Stomach (tissue), 9 donors: ENCODE data around the gene LRRC8B. TPM values are rescaled to one million over a fixed set of nuclear protein-coding genes. Genes with fewer than 3 reads are reported as not detected.
"Not testable (repeated sequence)": the region's sequence is repeated elsewhere in the genome, so short reads cannot be mapped to it uniquely, and the experiment has no call there.

Experiments used
- DNase-seq, 2 donors: peaks; one replicate each; pipeline versions ENCODE4 v3.0.0 to v3.0.0-alpha.2; 2013 to 2019
- H3K27ac ChIP-seq, 5 donors: fragments of 200-600 bp in 4 of 5; sonication (generic) in 4 of 5; one replicate each; pipeline ENCODE4 v1.5.1; 2013 to 2019; ENCODE audit warnings: mild to moderate bottlenecking in 1 of 5, moderate library complexity in 1 of 5
- H3K27me3 ChIP-seq, 3 donors: fragments of 200-600 bp; sonication (generic); one replicate each; pipeline ENCODE4 v1.5.1; 2017 to 2019; ENCODE audit warnings: mixed run types in 1 of 3
- H3K36me3 ChIP-seq, 4 donors: fragments of 200-600 bp; sonication (generic); 1 replicate in 3 of 4; 2 replicates in 1 of 4; pipeline ENCODE4 v1.5.1; 2016 to 2019
- H3K4me1 ChIP-seq, 4 donors: fragments of 200-600 bp; sonication (generic); one replicate each; pipeline ENCODE4 v1.5.1; 2016 to 2019
- H3K4me3 ChIP-seq, 4 donors: fragments of 200-600 bp; sonication (generic) in 3 of 4; one replicate each; pipeline ENCODE4 v1.5.1; 2016 to 2019; ENCODE audit warnings: mild to moderate bottlenecking in 1 of 4
- H3K9me3 ChIP-seq, 4 donors: fragments of 200-600 bp; sonication (generic); one replicate each; pipeline ENCODE4 v1.5.1; 2016 to 2019
- CTCF ChIP-seq, 7 experiments: fragments of 450-650 bp in 4 of 7; fragments of 200-600 bp in 3 of 7; sonication (generic) in 3 of 7; IDR thresholded peaks; one replicate each; pipeline ENCODE4 v1.5.1; 2016 to 2019; ENCODE audit warnings: antibody characterized with exemption in 7 of 7, control low read depth in 2 of 7, mild to moderate bottlenecking in 1 of 7
- EP300 ChIP-seq: sonication (generic); formaldehyde crosslinking; IDR thresholded peaks from one replicate; pipeline ENCODE4 v1.6.1; 2017; ENCODE audit warnings: antibody characterized with exemption
- POLR2A ChIP-seq, 4 donors: fragments of 450-650 bp; IDR thresholded peaks; one replicate each; pipeline ENCODE4 v1.6.1; 2016; ENCODE audit warnings: antibody characterized with exemption in 4 of 4, control low read depth in 2 of 4, mild to moderate bottlenecking in 1 of 4, moderate library complexity in 1 of 4
- POLR2AphosphoS5 ChIP-seq, 3 donors: sonication (generic); formaldehyde crosslinking; IDR thresholded peaks; one replicate each; pipeline ENCODE4 v1.6.1; 2016; ENCODE audit warnings: antibody characterized with exemption in 3 of 3
- WGBS, 5 donors: extraction: QIAGEN DNeasy Blood & Tissue Kit in 3 of 5; methylation state at CpG; one replicate each; pipeline versions ENCODE4 v1.1.5 to v1.1.7; 2013 to 2018; 5-methylcytosine and 5-hydroxymethylcytosine counted together
- intact Hi-C: fragments of 100-400 bp; cut with DNase I; formaldehyde crosslinking; loops from one replicate; pipeline ENCODE4 v1.15.1; 2023; ENCODE audit warnings: low total_unique reads
- polyA plus RNA-seq, 3 donors: library from polyadenylated mRNA; stranded (reverse); fragments of 200-250 nt; gene quantifications; one replicate each; pipeline ENCODE4 v1.2.3, GENCODE V29; 2013
- total RNA-seq, 5 donors: library from RNA; depleted of rRNA; stranded (reverse); fragments of >200 nt; gene quantifications; one replicate each; pipeline versions ENCODE4 v1.1.0 to v1.2.3, GENCODE V29; 2014 to 2016
- donor health status: healthy with polysubstance abuse.
- donor health status: Bipolar disorder and iron deficiency.
- donor health status: healthy.

LRRC8B gene
- total and polyA plus RNA-seq, 8 donors = 1.2 to 27.4 (median 7.1) TPM

GRCh38 chr1:89502895-89503294 lies 21.7 kb upstream of the LRRC8B start:
- TF ChIP-seq POLR2AphosphoS5 (IDR thresholded peaks at IDR 0.05) = no peak
- TF ChIP-seq EP300 = no peak
- no peak for TF ChIP-seq POLR2A (IDR thresholded peaks at IDR 0.05)
- TF ChIP-seq CTCF (IDR thresholded peaks at IDR 0.05) = no peak
- 63 to 76% (median 73%) methylated on average over 1 of the region's 1 CpG for WGBS, 5 donors
- H3K36me3 ChIP-seq = no peaks in the 10 kb centered on the region
- no peaks in the 10 kb centered on the region for H3K4me1 ChIP-seq
- DNase-seq = no peak
- H3K9me3 ChIP-seq = peaks cover 0 to under 1% (median 0%) of the 10 kb centered on the region in 4 donors
- intact Hi-C loops = no loop called here
- H3K4me3 ChIP-seq = no peak overlapping the region
- H3K27me3 ChIP-seq = no peaks in the 10 kb centered on the region
- H3K27ac ChIP-seq = no peak overlapping the region

GRCh38 chr1:89503690-89504089 lies 20.9 kb upstream of the LRRC8B start:
- intact Hi-C loops = no loop called here
- Histone ChIP-seq H3K27ac (no peak overlapping the region), H3K4me1 (no peaks in the 10 kb centered on the region), H3K4me3 (no peak overlapping the region), H3K9me3 (peaks cover 0 to 6% (median 0%) of the 10 kb centered on the region in 4 donors), H3K36me3 (no peaks in the 10 kb centered on the region), H3K27me3 (no peaks in the 10 kb centered on the region)
- 63 to 96% (median 88%) methylated on average over 2 of the region's 2 CpGs for WGBS, 5 donors
- DNase-seq = no peak
- TF ChIP-seq POLR2AphosphoS5 (IDR thresholded peaks at IDR 0.05) = no peak
- TF ChIP-seq POLR2A (IDR thresholded peaks at IDR 0.05) = no peak
- TF ChIP-seq CTCF (IDR thresholded peaks at IDR 0.05) = no peak
- TF ChIP-seq EP300 = no peak

GRCh38 chr1:89510061-89510460 lies 14.6 kb upstream of the LRRC8B start:
- not testable (repeated sequence) for H3K4me1 ChIP-seq, H3K27ac ChIP-seq, H3K9me3 ChIP-seq, H3K4me3 ChIP-seq, H3K27me3 ChIP-seq, DNase-seq, H3K36me3 ChIP-seq
- 88 to 99% (median 95%) methylated on average over 3 to 5 of the region's 5 CpGs for WGBS, 5 donors
- intact Hi-C loops = loop anchor here (10.0 kb wide), 1 partner anchor 95 kb away; no protein-coding TSS in a partner anchor

- no peak overlapping the region for H3K4me3 ChIP-seq
- H3K27me3 ChIP-seq = no peaks in the 10 kb centered on the region
- TF ChIP-seq EP300 (no peak), CTCF (IDR thresholded peaks at IDR 0.05) (no peak), POLR2AphosphoS5 (IDR thresholded peaks at IDR 0.05) (no peak), POLR2A (IDR thresholded peaks at IDR 0.05) (no peak)
- no peak for DNase-seq
- H3K4me1 ChIP-seq = no peaks in the 10 kb centered on the region
- no peak overlapping the region for H3K27ac ChIP-seq
- no peaks in the 10 kb centered on the region for H3K36me3 ChIP-seq
- peaks cover 0 to 3% (median 0%) of the 10 kb centered on the region in 4 donors for H3K9me3 ChIP-seq
- 88 to 93% (median 90%) methylated on average over 1 of the region's 1 CpG for WGBS, 5 donors
- intact Hi-C loops = loop anchor here (10.0 kb wide), 1 partner anchor 92 kb away; no protein-coding TSS in a partner anchor
Measured at GRCh38 chr1:89512996-89513720, 11.5 kb upstream of the LRRC8B start.

- H3K27ac ChIP-seq = no peak overlapping the region
- WGBS, 5 donors = 69 to 76% (median 72%) methylated on average over 4 of the region's 4 CpGs
- H3K9me3 ChIP-seq = no peaks in the 10 kb centered on the region
- intact Hi-C loops = loop anchor here (10.0 kb wide), 1 partner anchor 89 kb away; no protein-coding TSS in a partner anchor
- H3K4me1 ChIP-seq = peaks cover 0 to 6% (median 0%) of the 10 kb centered on the region in 4 donors
- H3K36me3 ChIP-seq = no peaks in the 10 kb centered on the region
- DNase-seq = no peak
- no peaks in the 10 kb centered on the region for H3K27me3 ChIP-seq
- H3K4me3 ChIP-seq = no peak overlapping the region
- TF ChIP-seq EP300 = no peak
- TF ChIP-seq POLR2AphosphoS5 (IDR thresholded peaks at IDR 0.05) = no peak
- TF ChIP-seq CTCF (IDR thresholded peaks at IDR 0.05) = no peak
- no peak for TF ChIP-seq POLR2A (IDR thresholded peaks at IDR 0.05)
Measured at GRCh38 chr1:89516055-89516454, 8.6 kb upstream of the LRRC8B start.
